Stimulated activated CD4-positive, alpha-beta T cell treated with anti-CD3 and anti-CD28 coated beads, Interleukin-15, amount 100 ng/mL, for 24 hours (primary cell): ENCODE measurements around the gene MROH7.

ENCODE experiments used
- DNase-seq: peaks from one replicate; pipeline ENCODE4 v3.0.0-alpha.2; 2020

Gene MROH7

GRCh38 chr1:54653036-54653435 is 11.4 kb downstream of the MROH7 start:
- no peak for DNase-seq

DNA sequence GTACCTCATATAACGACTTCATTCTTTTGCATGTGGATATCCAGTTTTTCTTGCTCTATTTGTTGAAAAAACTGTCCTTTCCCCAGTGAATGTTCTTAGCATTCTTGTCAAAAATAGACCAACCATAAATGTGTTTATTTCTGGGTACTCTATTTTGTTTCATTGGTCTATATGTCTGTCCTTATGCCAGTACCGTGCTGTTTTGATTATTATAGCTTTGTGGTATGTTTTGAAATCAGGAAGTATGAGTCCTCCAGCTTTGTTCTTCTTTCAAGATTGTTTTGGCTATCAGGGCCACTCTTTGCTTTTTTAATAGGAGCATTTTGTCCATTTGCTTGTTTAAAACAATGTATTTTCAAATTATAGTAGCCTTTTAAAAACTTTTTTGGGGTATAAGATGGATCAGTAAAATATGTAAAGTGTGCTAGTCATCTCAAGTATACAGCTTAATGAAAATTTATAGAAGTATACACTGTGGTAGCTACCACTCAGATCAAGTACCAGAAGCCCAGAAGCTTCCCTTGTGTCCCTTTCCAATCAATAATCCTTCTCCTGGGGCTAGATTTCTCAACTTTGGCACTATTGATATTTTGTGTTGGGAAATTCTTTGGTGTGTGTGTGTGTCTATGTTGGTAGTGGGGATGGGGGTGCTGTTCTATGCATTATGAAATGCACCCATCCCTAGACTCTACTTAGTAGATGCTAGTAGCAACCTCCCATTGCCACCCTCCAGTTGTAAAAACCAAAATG is 16.8 kb downstream of the MROH7 start:
- no peak for DNase-seq

DNA sequence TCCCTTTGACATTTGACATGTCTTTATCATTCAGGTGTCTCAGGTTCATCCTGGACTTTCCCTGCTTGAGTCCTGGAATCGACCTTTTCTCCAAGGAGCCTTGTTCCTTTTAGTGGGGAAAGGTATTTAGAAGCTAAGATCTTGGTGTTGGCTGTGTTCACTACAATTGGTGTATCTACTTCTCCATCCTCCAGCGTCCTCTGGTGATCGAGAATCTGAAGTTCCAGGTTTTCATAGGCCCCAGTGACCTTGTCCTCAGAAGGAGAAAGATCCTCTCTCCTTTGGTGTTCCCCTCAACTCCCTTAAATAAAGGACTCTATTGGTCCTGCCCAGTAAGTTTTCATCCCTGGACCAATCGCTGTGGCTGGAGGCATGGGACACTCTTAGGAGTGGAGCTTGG is 22.1 kb downstream of the MROH7 start:
- DNase-seq: no peak

- no peak for DNase-seq
Observed at GRCh38 chr1:54664364-54664763, 22.8 kb downstream of the MROH7 start.

DNA sequence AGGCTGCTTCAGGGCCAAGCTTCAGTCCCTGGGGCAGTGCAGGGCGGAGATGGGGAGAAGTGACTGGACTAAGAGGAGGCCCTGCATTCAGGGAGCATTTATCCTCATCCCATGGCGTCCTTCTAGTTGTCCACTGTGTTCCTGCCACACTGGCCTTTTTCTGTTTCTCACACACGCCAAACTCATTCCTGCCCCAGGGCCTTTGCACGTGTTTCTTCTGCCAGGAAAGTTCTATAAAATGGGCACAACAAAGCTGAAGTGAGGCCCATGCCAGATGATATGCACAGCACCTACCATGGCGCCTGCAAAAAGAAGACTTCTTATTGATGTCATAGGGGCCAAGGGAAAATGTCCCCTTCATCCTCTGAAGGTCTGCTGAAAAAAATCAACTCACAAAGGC is 24.3 kb downstream of the MROH7 start:
- DNase-seq: no peak

DNA sequence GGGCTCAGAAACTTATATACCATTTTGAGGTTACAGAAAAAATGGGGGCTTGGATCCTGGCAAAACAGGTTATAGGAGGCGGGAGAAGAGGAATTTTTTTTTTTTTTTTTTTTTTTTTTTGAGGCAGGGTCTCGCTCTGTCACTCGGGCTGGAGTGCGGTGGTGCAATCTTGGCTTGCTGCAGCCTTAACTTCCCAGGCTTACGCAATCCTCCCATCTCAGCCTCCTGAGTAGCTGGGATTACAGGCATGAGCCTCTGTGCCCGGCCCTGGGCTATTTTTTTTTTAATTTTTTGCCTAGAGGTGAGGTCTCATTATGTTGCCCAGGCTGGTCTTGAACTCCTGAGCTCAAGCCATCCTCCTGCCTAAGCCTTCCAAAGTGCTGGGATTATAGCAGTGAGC is 24.7 kb downstream of the MROH7 start:
- no peak for DNase-seq

DNA sequence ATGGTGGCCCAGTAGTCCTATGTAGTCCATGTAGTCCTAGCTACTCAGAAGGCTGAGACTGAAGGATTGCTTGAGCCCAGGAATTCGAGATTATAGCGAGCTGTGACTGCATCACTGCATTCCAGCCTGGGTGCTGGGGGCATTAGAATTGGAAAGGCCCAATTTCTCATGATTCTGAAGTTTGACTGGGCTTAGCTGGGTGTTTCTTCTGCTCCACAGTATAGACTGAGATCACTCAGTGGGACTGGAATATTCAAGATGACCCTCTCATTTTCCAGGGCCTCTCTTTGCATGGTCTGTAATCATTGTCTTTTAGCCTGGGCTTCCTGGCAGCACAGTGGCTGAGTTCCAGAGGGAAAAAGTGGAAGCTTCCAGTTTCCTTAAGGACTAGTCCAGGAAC is 26.2 kb downstream of the MROH7 start:
- DNase-seq: no peak

DNA sequence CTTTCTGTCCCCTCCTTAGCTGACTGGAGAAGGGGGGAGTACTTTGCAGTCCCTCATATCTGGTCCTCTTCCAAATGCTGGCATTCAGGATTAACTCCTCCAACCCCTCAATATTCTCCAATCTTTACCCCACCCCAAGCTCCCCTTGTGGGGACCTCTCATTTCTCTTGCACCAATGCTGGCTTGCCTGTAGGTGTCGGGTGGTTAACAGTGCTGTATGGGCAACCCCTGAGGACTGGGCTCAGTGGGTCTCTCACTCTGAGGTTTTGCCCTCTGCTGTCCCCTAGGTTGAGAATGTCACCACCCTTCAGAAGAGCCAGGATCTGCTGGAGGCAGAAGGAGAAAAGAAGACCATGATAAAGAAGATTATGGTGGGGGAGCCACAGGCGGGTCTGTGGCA is 27.0 kb downstream of the MROH7 start:
- no peak for DNase-seq

GRCh38 chr1:54671985-54672608 is 30.5 kb downstream of the MROH7 start:
- peak; percentile 78 for DNase-seq

GRCh38 chr1:54678776-54679643 is 37.4 kb downstream of the MROH7 start:
- DNase-seq: no peak

GRCh38 chr1:54679706-54680105 is 38.1 kb downstream of the MROH7 start:
- no peak for DNase-seq

- no peak for DNase-seq
Observed at GRCh38 chr1:54680387-54680786, 38.8 kb downstream of the MROH7 start.

GRCh38 chr1:54681358-54681757 is 39.8 kb downstream of the MROH7 start:
- no peak for DNase-seq

- no peak for DNase-seq
Observed at GRCh38 chr1:54683453-54683852, 41.9 kb downstream of the MROH7 start.

GRCh38 chr1:54685335-54685905 is 43.8 kb downstream of the MROH7 start:
- no peak for DNase-seq

DNA sequence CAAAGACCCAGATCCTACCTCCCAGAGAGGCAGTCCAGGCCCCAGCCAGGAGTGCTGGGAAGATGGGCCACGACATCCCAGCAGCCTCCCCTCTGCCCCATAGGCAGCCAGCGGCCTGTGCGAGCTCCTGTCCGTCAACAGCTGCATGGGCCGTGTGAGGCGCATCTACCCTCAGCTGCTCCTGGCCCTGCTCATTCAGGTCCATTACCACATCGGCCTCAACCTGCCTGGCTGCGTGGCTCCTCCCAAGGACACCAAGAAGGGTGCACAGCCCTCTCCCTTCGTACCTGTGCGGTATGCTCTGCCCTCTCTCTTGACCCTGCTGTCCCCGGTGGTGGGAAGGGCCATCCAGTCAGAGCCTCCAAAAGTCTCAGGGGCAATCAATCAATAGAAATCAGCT is 44.6 kb downstream of the MROH7 start:
- no peak for DNase-seq

GRCh38 chr1:54694771-54695170 is 53.2 kb downstream of the MROH7 start:
- DNase-seq: no peak

GRCh38 chr1:54695221-54695620 is 53.6 kb downstream of the MROH7 start:
- DNase-seq: no peak

GRCh38 chr1:54695764-54696163 is 54.2 kb downstream of the MROH7 start:
- no peak for DNase-seq

DNA sequence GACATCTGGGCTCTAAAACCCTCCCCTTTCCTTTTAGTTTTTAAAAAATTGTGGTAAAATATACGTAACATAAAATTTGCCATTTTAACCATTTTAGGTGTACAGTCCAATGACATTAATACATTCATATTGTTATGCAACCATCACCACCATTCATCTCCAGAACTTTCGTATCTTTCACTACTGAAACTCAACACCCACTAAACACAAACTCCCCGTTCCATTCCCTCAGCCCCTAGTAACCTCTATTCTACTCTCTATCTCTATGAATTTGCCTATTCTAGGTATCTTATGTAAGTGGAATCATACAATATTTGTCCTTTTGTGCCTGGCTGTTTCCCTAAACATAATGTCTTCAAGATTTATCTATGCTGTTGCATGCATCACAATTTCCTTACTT is 54.7 kb downstream of the MROH7 start:
- DNase-seq: no peak

DNA sequence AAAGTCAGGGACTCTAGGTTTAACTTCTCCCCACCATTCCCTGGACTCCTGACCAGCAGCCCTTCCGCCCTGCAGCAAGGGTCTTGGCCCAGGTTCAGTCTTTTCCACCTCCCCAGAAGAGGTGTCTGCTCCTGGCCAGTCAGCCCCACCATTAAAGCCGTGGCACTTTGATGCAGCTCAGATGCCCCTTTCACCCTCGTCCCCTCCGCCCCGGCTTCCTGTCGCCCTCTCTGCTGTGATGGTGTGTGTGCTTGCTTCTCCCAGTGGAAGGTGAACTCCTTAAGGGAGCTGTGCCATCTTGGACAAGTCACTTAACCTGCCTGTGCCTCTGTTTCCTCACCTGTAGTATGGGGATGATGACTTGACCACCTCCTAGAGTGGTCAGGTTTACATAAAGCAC is 56.3 kb downstream of the MROH7 start:
- no peak for DNase-seq

GRCh38 chr1:54698346-54698745 is 56.8 kb downstream of the MROH7 start:
- no peak for DNase-seq

GRCh38 chr1:54699936-54700525 is 58.4 kb downstream of the MROH7 start:
- no peak for DNase-seq
